BJ (cell line): ENCODE measurements around the gene HSPA6. TPM values are rescaled to one million over a fixed set of nuclear protein-coding genes. Genes with fewer than 3 reads are reported as not detected.
A peak's percentile ranks its signal among the peaks of the same experiment; 100 is the strongest.
"Not testable (repeated sequence)": the region's sequence is repeated elsewhere in the genome, so short reads cannot be mapped to it uniquely, and the experiment has no call there.

Experiments used
- CTCF ChIA-PET: fragments of 350-600 bp; formaldehyde crosslinking; extraction: SDS; loops from one replicate; lab custom pipeline; 2021; ENCODE audit warnings: antibody characterized with exemption, inconsistent platforms; lab: Yijun Ruan, JAX
- POLR2A ChIA-PET: fragments of 300-600 bp; sonication (Branson Sonifier 250); formaldehyde crosslinking; extraction: SDS; loops from one replicate; lab custom pipeline; 2021; ENCODE audit warnings: antibody characterized with exemption; lab: Charles Lee
- DNase-seq: peaks from one replicate; pipeline ENCODE4 v3.0.0-alpha.2; 2011; ENCODE audit warnings: low read depth
- H3K27me3 ChIP-seq: 2 replicates; pipeline ENCODE4 v1.6.0; 2011; ENCODE audit warnings: low read length; ENCODE audit not compliant: control insufficient read depth, insufficient read depth
- H3K36me3 ChIP-seq: 2 replicates; pipeline ENCODE4 v1.5.1; 2011; ENCODE audit warnings: low read length; ENCODE audit not compliant: control insufficient read depth, insufficient read depth
- H3K4me3 ChIP-seq: 2 replicates; pipeline ENCODE4 v1.5.1; 2011; ENCODE audit warnings: low read depth, mild to moderate bottlenecking, control low read depth, low read length
- CTCF ChIP-seq: IDR thresholded peaks from 2 replicates; pipeline ENCODE4 v1.5.1; 2011; ENCODE audit warnings: low read depth, mild to moderate bottlenecking, control low read depth, inconsistent platforms, low read length, moderate library complexity; ENCODE audit not compliant: insufficient read depth
- polyA plus RNA-seq: library from polyadenylated mRNA; depleted of rRNA; stranded (reverse); fragments of >200 nt; gene quantifications from 2 replicates; pipeline ENCODE4 v1.2.3, GENCODE V29; 2011

The HSPA6 gene
- polyA plus RNA-seq, 1 experiment: 0.04 TPM

- TF ChIP-seq CTCF: no peak
- CTCF ChIA-PET: interaction anchor here (0.5 kb wide), 1 partner anchor 27 kb away, joined by 3 read pairs; no protein-coding TSS in a partner anchor
- POLR2A ChIA-PET: no interaction called here
- Histone ChIP-seq H3K27me3 (no peaks in the 10 kb centered on the region), H3K4me3 (peak overlapping the region; percentile 59; the same call in 1 of the 2 replicates), H3K36me3 (no peaks in the 10 kb centered on the region)
- no peak for DNase-seq
These were observed 7.8 kb downstream of the HSPA6 start for GRCh38 chr1:161531986-161532643.

- H3K4me3 ChIP-seq, CTCF ChIA-PET, H3K27me3 ChIP-seq, DNase-seq, H3K36me3 ChIP-seq, POLR2A ChIA-PET: not testable (repeated sequence)
These were observed 8.6 kb downstream of the HSPA6 start for GRCh38 chr1:161532644-161533567.

GRCh38 chr1:161537068-161537669 is 12.8 kb downstream of the HSPA6 start:
- DNase-seq, CTCF ChIA-PET, H3K4me3 ChIP-seq, H3K27me3 ChIP-seq, POLR2A ChIA-PET, H3K36me3 ChIP-seq: not testable (repeated sequence)

- CTCF ChIA-PET: interaction anchor here (0.6 kb wide), 1 partner anchor 55 kb away, joined by 3 read pairs; no protein-coding TSS in a partner anchor
- H3K4me3 ChIP-seq, DNase-seq, POLR2A ChIA-PET, H3K36me3 ChIP-seq, H3K27me3 ChIP-seq: not testable (repeated sequence)
These were observed 14.7 kb downstream of the HSPA6 start for GRCh38 chr1:161538925-161539479.

- POLR2A ChIA-PET, H3K36me3 ChIP-seq, H3K27me3 ChIP-seq, DNase-seq: not testable (repeated sequence)
- CTCF ChIA-PET: interaction anchor here (0.6 to 1.2 kb wide), 2 partner anchors 56 to 199 kb away, joined by 3 read pairs; no protein-coding TSS in a partner anchor
- H3K4me3 ChIP-seq: peak overlapping the region; percentile 50
These were observed 15.6 kb downstream of the HSPA6 start for GRCh38 chr1:161539731-161540569.

GRCh38 chr1:161540570-161540960 is 16.2 kb downstream of the HSPA6 start:
- H3K36me3 ChIP-seq, POLR2A ChIA-PET, H3K27me3 ChIP-seq, H3K4me3 ChIP-seq, DNase-seq: not testable (repeated sequence)
- CTCF ChIA-PET: interaction anchor here (1.2 kb wide), 1 partner anchor 198 kb away, joined by 3 read pairs; no protein-coding TSS in a partner anchor

GRCh38 chr1:161542091-161542559 is 17.8 kb downstream of the HSPA6 start:
- POLR2A ChIA-PET: not testable (repeated sequence)

GRCh38 chr1:161543125-161543524 is 18.8 kb downstream of the HSPA6 start:
- POLR2A ChIA-PET, H3K36me3 ChIP-seq, DNase-seq, H3K4me3 ChIP-seq, CTCF ChIA-PET, H3K27me3 ChIP-seq: not testable (repeated sequence)

More at GRCh38 chr1:161542091-161542559, 17.8 kb downstream of the HSPA6 start:
- H3K27me3 ChIP-seq, H3K4me3 ChIP-seq, DNase-seq, H3K36me3 ChIP-seq: not testable (repeated sequence)
- CTCF ChIA-PET: interaction anchor here (0.7 kb wide), 1 partner anchor 1444 kb away, joined by 3 read pairs; the partner anchor contains the start of gene IGSF8

GRCh38 chr1:161545005-161545731 is 20.8 kb downstream of the HSPA6 start:
- POLR2A ChIA-PET, H3K4me3 ChIP-seq, H3K36me3 ChIP-seq, H3K27me3 ChIP-seq, DNase-seq, CTCF ChIA-PET: not testable (repeated sequence)
